Naive B cell (primary cell): ENCODE results near the gene LRP1. TPM values are rescaled to one million over a fixed set of nuclear protein-coding genes. Genes with fewer than 3 reads are reported as not detected.

Experiments
- ATAC-seq, 2 donors: fragments of 150-1000 bp; cut with Tn5 transposase; 2 replicates each; pipeline ENCODE4 v1.10.0; 2021; ENCODE audit warnings: low read depth in 2 of 2, mild to moderate bottlenecking in 2 of 2, moderate library complexity in 2 of 2
- DNase-seq: peaks from one replicate; pipeline ENCODE4 v3.0.0; 2022
- H3K27ac Mint-ChIP-seq, 6 donors: one replicate each; pipeline ENCODE4 v1.8.0; 2020 to 2022; ENCODE audit warnings: mild to moderate bottlenecking in 6 of 6, mixed read lengths in 6 of 6, moderate library complexity in 5 of 6, inconsistent platforms in 2 of 6
- H3K27me3 Mint-ChIP-seq, 3 donors: one replicate each; pipeline ENCODE4 v1.8.0; 2021 to 2022; ENCODE audit warnings: mixed read lengths in 3 of 3, mild to moderate bottlenecking in 1 of 3
- H3K36me3 Mint-ChIP-seq, 2 donors: one replicate each; pipeline ENCODE4 v1.8.0; 2020 to 2022; ENCODE audit warnings: mixed read lengths in 2 of 2, inconsistent platforms in 1 of 2, mild to moderate bottlenecking in 1 of 2
- H3K4me1 Mint-ChIP-seq, 3 donors: one replicate each; pipeline ENCODE4 v1.8.0; 2020 to 2022; ENCODE audit warnings: mixed read lengths in 3 of 3, inconsistent platforms in 1 of 3, mild to moderate bottlenecking in 1 of 3, moderate library complexity in 1 of 3
- H3K4me3 Mint-ChIP-seq, 8 donors: one replicate each; pipeline ENCODE4 v1.8.0; 2020 to 2022; ENCODE audit warnings: mild to moderate bottlenecking in 8 of 8, mixed read lengths in 8 of 8, moderate library complexity in 8 of 8, inconsistent platforms in 2 of 8
- H3K9me3 Mint-ChIP-seq, 7 donors: one replicate each; pipeline ENCODE4 v1.8.0; 2020 to 2022; ENCODE audit warnings: mixed read lengths in 7 of 7, mild to moderate bottlenecking in 5 of 7, inconsistent platforms in 2 of 7, moderate library complexity in 1 of 7
- polyA plus RNA-seq, 6 donors: library from polyadenylated mRNA; unstranded; fragments of 300-500 nt; fragmentation: Illumina TruSeq; gene quantifications; one replicate each; pipeline ENCODE4 v1.2.3, GENCODE V29; 2021; ENCODE audit warnings: low read depth in 6 of 6

LRP1 gene
- polyA plus RNA-seq, 6 donors from 2014 or later, result 0.04 to 0.55 (median 0.09) TPM; not detected in 3

DNA sequence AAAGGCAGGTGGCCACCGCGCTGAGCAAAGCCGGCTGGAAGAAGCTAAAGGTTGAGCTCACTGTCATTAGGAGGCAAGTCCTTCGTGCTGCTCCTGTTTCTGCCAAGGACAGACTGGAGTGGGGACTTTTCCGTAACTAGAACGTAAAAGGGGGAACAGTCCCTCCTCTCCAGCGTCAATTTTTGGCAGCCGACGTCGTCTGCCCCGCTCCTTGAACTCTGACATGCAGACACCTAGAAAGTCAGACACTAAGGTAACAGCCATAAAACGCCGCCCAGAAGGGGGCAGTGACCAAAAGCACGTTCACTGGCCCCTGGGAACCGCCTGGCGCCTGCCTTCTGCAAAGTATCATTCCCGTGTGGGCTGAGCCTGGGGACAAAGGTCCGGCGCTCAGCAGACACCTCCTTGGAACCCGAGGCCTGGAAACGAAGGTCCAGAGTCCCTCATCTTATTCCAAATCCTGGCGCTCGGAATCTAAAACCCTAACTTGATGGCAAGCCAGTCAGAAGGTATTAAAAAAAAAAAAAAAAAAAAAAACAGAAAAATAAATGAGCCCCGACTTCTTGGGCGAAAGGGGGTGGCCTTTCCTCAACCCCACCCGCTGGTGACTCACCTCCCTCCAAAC lies 1.1 kb upstream of the LRP1 start:
- H3K4me1 Mint-ChIP-seq, result peaks cover 12 to 17% (median 16%) of the 10 kb centered on the region in 3 donors
- DNase-seq (peak; percentile 40), ATAC-seq (peak; percentile 42 to 61)
- peak overlapping the region in 1 of 6 donors; percentile 59 for H3K27ac Mint-ChIP-seq
- H3K36me3 Mint-ChIP-seq, result peaks cover 0 to 9% of the 10 kb centered on the region in 2 donors
- H3K9me3 Mint-ChIP-seq, result peaks cover 0 to 2% (median 0%) of the 10 kb centered on the region in 7 donors
- H3K27me3 Mint-ChIP-seq, result peaks cover 15 to 36% (median 31%) of the 10 kb centered on the region in 3 donors
- H3K4me3 Mint-ChIP-seq, result peak overlapping the region; percentile 89 to 94 (median 90)

DNA sequence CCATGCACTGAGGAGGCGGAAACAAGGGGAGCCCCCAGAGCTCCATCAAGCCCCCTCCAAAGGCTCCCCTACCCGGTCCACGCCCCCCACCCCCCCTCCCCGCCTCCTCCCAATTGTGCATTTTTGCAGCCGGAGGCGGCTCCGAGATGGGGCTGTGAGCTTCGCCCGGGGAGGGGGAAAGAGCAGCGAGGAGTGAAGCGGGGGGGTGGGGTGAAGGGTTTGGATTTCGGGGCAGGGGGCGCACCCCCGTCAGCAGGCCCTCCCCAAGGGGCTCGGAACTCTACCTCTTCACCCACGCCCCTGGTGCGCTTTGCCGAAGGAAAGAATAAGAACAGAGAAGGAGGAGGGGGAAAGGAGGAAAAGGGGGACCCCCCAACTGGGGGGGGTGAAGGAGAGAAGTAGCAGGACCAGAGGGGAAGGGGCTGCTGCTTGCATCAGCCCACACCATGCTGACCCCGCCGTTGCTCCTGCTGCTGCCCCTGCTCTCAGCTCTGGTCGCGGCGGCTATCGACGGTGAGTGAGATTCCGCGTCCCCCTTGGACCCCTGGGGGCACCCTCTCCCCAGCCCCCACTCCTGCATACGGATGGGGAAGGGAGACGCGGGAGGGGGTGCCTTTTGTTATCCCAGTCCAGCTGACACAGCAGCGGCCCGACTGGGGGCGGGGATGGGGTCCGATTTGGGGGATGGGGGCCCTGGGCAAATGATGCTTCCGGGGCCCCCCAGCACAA lies 400 bp downstream of the LRP1 start:
- Mint-ChIP-seq H3K9me3 (peaks cover 0 to 1% (median 0%) of the 10 kb centered on the region in 7 donors), H3K4me1 (peaks cover 12 to 17% (median 16%) of the 10 kb centered on the region in 3 donors), H3K27ac (peak overlapping the region in 1 of 6 donors; percentile 39), H3K4me3 (peak overlapping the region; percentile 66 to 94 (median 90)), H3K36me3 (peaks cover 0 to 9% of the 10 kb centered on the region in 2 donors), H3K27me3 (peaks cover 20 to 47% (median 44%) of the 10 kb centered on the region in 3 donors)
- ATAC-seq (no peak), DNase-seq (no peak)

DNA sequence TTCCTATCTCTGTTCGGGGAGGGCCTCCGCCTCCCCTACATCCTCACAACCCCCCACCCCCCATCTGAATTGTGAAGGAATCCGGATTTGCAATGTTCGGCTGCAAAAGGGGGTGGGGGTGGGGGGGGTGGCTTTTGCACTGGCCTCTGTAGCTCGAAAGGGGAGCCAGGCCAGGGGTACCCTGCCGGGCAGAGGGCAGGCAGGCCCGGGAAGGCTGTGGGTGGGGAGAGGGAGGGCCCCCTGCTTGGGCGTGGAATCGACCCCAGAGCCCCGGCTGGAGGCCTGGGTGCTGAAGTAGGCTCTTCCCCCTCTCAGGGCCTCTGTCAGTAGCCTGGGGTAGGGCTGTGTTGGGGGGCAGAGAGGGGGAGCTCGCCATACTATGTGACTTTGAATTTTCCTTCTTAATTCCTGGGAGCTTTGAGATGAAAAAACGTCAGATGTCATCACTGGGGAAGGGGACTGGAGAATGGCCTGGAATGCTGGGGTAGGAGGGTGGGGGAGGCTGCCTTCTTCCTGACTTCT lies 1.1 kb downstream of the LRP1 start:
- Mint-ChIP-seq H3K27ac (peak overlapping the region in 1 of 6 donors; percentile 16), H3K4me3 (peak overlapping the region; percentile 47 to 90 (median 82)), H3K36me3 (peaks cover 0 to 2% of the 10 kb centered on the region in 2 donors), H3K27me3 (peaks cover 20 to 47% (median 46%) of the 10 kb centered on the region in 3 donors), H3K4me1 (peaks cover 8 to 13% (median 13%) of the 10 kb centered on the region in 3 donors), H3K9me3 (no peaks in the 10 kb centered on the region)
- ATAC-seq (no peak), DNase-seq (no peak)

DNA sequence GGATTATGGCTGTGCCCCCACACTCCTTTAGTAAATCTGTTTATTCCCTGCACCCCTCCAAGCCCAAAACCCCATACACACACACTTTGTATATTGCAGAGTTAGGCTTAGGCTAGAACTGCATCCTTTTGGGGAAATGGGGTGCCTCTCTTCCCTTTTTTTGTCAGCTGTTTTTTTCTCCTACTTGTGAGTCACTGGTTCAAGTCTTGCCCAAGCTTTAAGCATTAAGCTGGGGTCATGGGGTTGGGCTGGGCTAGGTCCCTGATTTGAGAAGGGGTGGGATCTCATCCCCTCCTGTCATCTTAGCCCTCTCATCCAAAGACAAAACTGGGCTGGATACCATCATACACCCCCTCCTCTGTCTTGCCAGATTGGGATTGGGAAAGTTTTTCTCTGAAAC lies 1.6 kb downstream of the LRP1 start:
- no peaks in the 10 kb centered on the region for H3K36me3 Mint-ChIP-seq
- peaks cover 20 to 49% (median 47%) of the 10 kb centered on the region in 3 donors for H3K27me3 Mint-ChIP-seq
- peaks cover 6 to 13% (median 12%) of the 10 kb centered on the region in 3 donors for H3K4me1 Mint-ChIP-seq
- peak overlapping the region in 1 of 6 donors; percentile 16 for H3K27ac Mint-ChIP-seq
- H3K9me3 Mint-ChIP-seq, result no peaks in the 10 kb centered on the region
- no peak for DNase-seq
- ATAC-seq, result no peak
- H3K4me3 Mint-ChIP-seq, result peak overlapping the region; percentile 56 to 89 (median 72)

DNA sequence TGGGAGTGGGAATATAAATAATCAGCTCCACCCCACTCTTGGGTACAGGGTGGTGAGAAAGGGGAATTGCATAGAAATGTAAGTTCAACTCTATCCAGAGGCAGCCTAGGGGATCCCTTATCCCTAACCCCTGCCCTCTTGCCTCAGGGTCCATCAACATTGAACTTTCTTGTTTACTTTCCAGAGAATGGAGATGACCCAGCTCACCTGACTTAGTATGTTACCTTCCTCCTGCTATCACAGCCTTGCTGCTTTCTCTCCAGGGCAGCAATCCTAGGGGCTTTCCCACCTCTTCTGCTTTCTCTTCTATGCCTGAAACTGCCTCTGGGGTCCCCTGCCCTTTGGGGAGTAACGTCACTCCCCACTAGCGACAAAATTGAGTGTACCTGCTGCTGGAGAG lies 2.7 kb downstream of the LRP1 start:
- DNase-seq (no peak), ATAC-seq (peak; percentile 27 to 40)
- H3K4me3 Mint-ChIP-seq, result peak overlapping the region in 2 of 8 donors; percentile 72 to 84
- no peaks in the 10 kb centered on the region for H3K36me3 Mint-ChIP-seq
- no peaks in the 10 kb centered on the region for H3K9me3 Mint-ChIP-seq
- peaks cover 6 to 13% (median 12%) of the 10 kb centered on the region in 3 donors for H3K4me1 Mint-ChIP-seq
- peak overlapping the region in 1 of 6 donors; percentile 32 for H3K27ac Mint-ChIP-seq
- H3K27me3 Mint-ChIP-seq, result peaks cover 20 to 49% (median 42%) of the 10 kb centered on the region in 3 donors

DNA sequence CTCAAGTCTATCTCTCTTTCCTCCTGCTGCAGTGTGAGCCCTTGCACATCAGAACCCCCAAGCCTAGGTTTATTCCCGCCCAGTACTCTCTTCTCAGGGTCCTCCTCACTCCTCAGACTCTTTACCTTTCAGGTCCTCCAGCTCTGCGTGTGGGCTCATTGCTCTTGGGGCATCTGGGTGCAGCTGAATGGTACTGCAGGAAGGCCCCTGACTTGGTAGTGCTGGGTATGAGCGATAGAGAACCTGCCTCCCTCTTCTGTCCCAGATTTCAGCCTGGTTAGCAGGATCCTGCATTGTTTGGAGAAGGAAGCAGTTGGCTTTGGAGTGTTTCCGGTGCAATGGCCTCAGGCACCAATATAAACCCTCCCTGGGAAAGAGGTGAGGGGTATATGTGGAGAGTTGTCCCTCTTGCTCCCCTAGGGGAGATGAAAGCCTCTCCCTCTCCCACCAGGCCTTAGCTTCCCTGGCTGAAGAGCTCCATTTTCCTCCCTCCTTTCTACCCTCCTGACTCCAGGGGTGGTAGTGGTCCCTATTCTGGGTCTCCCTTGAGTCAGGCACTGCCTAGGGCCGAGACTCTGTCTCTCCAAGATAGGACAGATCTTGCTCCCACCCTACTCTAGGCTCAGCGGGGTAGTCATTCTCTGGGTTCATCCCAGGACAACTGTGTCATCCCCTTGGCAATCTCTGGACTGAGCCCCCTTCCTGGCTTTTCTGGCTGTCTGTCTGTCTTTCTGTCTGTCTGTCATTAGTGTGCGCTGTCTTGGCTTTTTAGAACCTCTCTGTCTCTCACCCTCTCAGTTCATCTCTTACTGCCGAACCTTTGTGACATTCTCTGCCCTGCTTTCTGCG lies 3.8 kb downstream of the LRP1 start:
- no peaks in the 10 kb centered on the region for H3K36me3 Mint-ChIP-seq
- DNase-seq (no peak), ATAC-seq (no peak)
- peaks cover 20 to 49% (median 42%) of the 10 kb centered on the region in 3 donors for H3K27me3 Mint-ChIP-seq
- peak overlapping the region in 2 of 6 donors; percentile 3 to 17 for H3K27ac Mint-ChIP-seq
- no peaks in the 10 kb centered on the region for H3K9me3 Mint-ChIP-seq
- H3K4me3 Mint-ChIP-seq, result peak overlapping the region in 1 of 8 donors; percentile 23
- peaks cover 2 to 9% (median 8%) of the 10 kb centered on the region in 3 donors for H3K4me1 Mint-ChIP-seq

DNA sequence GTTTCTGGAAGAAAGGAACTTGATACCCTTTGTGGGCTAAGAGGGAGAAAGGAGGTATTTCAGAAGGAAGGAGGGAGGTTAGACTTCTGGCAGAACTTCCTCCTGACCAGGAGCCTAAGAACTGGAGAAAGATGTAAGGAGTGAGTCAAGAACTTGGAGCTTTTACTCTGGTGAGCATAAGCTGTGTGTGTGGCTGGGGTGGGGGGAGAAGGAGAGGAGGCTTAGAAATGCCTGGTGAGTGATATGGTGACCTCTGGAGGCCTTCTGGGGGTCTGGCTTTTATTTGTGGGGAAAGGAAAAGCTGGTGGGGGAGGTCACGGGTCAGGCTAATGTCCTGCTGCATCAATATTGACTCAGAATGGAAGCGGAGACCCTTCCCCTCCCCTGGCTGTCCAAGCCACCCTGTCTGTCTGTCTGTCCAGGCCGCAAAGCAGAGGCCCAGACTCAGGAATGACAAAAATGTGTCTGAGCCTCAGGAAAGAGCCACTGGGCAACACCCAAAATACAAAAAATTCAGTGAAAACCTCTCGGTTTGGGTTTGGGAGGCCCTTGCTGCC lies 4.8 kb downstream of the LRP1 start:
- Mint-ChIP-seq H3K36me3 (no peaks in the 10 kb centered on the region), H3K27me3 (peaks cover 20 to 49% (median 42%) of the 10 kb centered on the region in 3 donors), H3K4me1 (peaks cover 0 to 6% (median 3%) of the 10 kb centered on the region in 3 donors), H3K4me3 (no peak overlapping the region), H3K27ac (peak overlapping the region in 1 of 6 donors; percentile 47), H3K9me3 (no peaks in the 10 kb centered on the region)
- DNase-seq (no peak), ATAC-seq (no peak)

DNA sequence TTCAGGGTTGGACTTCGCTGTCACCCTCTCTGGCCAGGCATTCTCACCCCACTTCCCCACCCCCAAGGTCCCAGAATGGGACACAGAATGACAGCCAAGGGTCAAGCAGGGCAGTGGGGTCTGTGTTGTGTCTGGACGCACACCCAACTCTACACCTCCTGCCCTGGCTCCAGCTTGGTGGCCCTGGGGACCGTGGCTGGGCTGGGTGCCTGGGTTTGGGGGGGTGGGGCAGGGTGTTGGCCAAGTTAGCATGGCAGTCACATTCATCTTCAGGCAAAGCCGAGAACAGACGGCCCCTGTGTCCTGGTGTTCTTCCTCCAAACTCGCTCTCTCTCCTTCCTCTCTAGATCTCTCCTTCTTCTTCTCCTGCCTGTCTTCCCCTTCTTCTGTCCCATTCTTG lies 5.6 kb downstream of the LRP1 start:
- Mint-ChIP-seq H3K4me3 (peak overlapping the region in 1 of 8 donors; percentile 42), H3K4me1 (peaks cover 0 to 6% (median 3%) of the 10 kb centered on the region in 3 donors), H3K27me3 (peaks cover 20 to 49% (median 47%) of the 10 kb centered on the region in 3 donors), H3K36me3 (no peaks in the 10 kb centered on the region), H3K27ac (no peak overlapping the region), H3K9me3 (no peaks in the 10 kb centered on the region)
- DNase-seq (no peak), ATAC-seq (no peak)

DNA sequence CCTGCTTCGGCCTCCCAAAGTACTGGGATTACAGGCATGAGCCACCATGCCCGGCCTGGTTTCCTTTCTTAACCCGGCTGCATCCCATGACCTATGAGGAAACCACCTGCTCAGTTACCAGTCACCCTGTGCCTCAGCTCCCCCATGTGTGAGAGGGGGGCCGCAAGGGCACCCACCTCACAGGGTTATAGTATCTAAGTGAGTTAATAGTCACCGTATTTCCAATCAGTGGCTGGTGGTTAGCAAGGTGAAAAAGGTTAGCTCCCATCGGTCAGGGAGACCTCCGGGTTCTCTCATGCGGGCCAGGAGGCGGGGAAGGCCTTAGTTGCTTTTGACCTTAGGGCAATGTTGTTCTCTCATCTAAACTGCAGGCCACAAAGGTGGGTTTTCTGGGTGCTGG lies 6.7 kb downstream of the LRP1 start:
- Mint-ChIP-seq H3K4me3 (peak overlapping the region in 2 of 8 donors; percentile 9 to 14), H3K27me3 (peaks cover 16 to 52% (median 47%) of the 10 kb centered on the region in 3 donors), H3K9me3 (no peaks in the 10 kb centered on the region), H3K27ac (no peak overlapping the region), H3K36me3 (no peaks in the 10 kb centered on the region), H3K4me1 (peaks cover 0 to 3% (median under 1%) of the 10 kb centered on the region in 3 donors)
- no peak for ATAC-seq
- no peak for DNase-seq

DNA sequence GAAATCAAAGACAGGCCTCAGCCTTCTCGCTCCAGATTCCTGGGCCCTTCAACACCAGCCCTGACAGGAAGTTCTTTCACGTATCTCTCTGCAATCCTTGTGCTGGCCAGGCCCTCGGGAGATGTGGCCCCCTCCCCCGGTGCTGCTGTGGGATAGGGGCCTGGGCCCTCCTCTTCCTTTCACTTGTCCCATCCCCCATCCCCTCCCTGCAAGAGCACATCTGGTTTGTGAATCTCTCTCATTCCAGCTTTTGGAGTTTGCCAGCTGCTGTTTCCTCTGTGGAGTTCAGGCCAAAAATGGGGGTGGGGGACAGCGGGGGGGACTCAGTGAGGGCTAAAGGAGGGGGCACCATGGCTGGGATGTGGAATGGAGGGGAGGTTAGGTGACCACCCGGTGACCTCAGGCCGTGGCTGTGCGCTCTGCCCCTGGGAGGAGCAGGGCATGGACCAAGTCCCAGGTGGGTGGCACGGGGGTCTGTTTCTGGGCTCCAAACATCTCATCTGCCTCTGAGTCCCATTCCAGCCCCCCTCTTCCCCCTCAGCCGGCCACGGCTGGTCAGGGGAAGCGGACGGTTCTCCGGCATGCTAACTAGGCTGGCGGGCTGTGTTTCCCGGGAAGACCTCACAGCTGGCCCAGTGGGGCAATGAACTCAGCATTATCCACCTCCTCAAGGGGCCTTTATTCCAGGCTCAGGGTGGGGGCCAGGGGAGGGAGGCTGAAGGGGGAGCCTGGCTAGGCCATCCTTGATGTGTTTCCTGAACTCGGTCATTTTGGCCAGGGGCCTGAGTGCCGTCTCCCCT lies 7.4 kb downstream of the LRP1 start:
- Mint-ChIP-seq H3K9me3 (no peaks in the 10 kb centered on the region), H3K27me3 (peaks cover 10 to 45% (median 44%) of the 10 kb centered on the region in 3 donors), H3K4me1 (peaks cover 0 to 3% (median 0%) of the 10 kb centered on the region in 3 donors), H3K4me3 (no peak overlapping the region), H3K27ac (no peak overlapping the region), H3K36me3 (no peaks in the 10 kb centered on the region)
- DNase-seq (no peak), ATAC-seq (no peak)

DNA sequence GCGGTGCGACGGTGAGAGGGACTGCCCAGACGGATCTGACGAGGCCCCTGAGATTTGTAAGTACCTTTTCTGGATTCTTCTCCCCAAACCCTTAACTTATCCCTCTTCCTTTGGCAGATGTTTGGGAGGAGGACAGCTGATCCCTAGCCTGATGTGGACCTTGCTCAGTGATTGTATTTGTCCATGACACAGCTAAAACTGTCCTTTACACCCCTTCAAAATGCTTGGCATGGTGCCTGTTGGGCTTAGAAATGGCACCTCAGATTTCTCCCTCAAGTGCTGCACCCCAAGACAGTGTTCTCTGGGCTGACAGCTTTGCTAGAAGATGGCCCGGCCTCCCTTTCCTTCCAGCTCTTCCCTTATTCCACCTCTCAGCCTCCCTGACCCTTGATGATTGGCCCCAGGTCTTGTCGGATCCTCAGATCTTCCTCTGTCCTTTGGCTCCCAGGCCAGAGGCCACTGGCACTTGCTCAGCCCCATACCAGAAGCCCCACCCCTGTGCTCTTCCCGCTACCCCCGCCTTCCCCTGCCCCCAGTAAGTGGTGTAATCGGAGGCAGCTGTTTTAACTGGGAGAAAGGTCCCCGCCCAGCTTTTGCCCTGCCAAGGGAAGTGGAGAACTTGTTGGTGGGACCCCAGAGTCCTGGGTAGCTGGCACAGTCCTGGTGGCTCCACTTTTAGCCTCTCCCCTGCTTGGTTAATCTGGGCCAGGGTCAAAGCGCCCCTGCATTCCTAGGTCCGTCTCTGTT lies 10.4 kb downstream of the LRP1 start:
- Mint-ChIP-seq H3K27me3 (peaks cover 0 to 22% (median 16%) of the 10 kb centered on the region in 3 donors), H3K27ac (no peak overlapping the region), H3K36me3 (no peaks in the 10 kb centered on the region), H3K4me3 (no peak overlapping the region), H3K9me3 (no peaks in the 10 kb centered on the region), H3K4me1 (no peaks in the 10 kb centered on the region)
- DNase-seq (no peak), ATAC-seq (no peak)
